ENCODE measurements around the gene PARD3.

Gene PARD3

GRCh38 chr10:34319197-34319846 lies 495.8 kb downstream of the PARD3 start:
- DNase-seq, result peak in 1 of 2 experiments; percentile 42

- no peak for DNase-seq
Measured at GRCh38 chr10:34316154-34316553, 498.9 kb downstream of the PARD3 start.

GRCh38 chr10:34314457-34314856 lies 500.6 kb downstream of the PARD3 start:
- no peak for DNase-seq

GRCh38 chr10:34313888-34314287 lies 501.2 kb downstream of the PARD3 start:
- no peak for DNase-seq

GRCh38 chr10:34313353-34313752 lies 501.7 kb downstream of the PARD3 start:
- DNase-seq, result no peak

- DNase-seq, result no peak
Measured at GRCh38 chr10:34311679-34312078, 503.4 kb downstream of the PARD3 start.

- no peak for DNase-seq
Measured at GRCh38 chr10:34310234-34310633, 504.9 kb downstream of the PARD3 start.

GRCh38 chr10:34305189-34305588 lies 509.9 kb downstream of the PARD3 start:
- DNase-seq, result no peak

- no peak for DNase-seq
Measured at GRCh38 chr10:34303022-34303421, 512.1 kb downstream of the PARD3 start.

GRCh38 chr10:34299105-34299611 lies 515.9 kb downstream of the PARD3 start:
- no peak for DNase-seq

- no peak for DNase-seq
Measured at GRCh38 chr10:34298346-34298818, 516.7 kb downstream of the PARD3 start.

GRCh38 chr10:34297541-34298345 lies 517.4 kb downstream of the PARD3 start:
- DNase-seq, result no peak

GRCh38 chr10:34295142-34295548 lies 520.0 kb downstream of the PARD3 start:
- no peak for DNase-seq

GRCh38 chr10:34294137-34294536 lies 521.0 kb downstream of the PARD3 start:
- no peak for DNase-seq

- peak; percentile 0 to 40 for DNase-seq
Measured at GRCh38 chr10:34292675-34293074, 522.4 kb downstream of the PARD3 start.

- no peak for DNase-seq
Measured at GRCh38 chr10:34292194-34292565, 522.9 kb downstream of the PARD3 start.

- DNase-seq, result no peak
Measured at GRCh38 chr10:34291466-34292193, 523.5 kb downstream of the PARD3 start.

- DNase-seq, result no peak
Measured at GRCh38 chr10:34290412-34291081, 524.5 kb downstream of the PARD3 start.

GRCh38 chr10:34288634-34289033 lies 526.5 kb downstream of the PARD3 start:
- DNase-seq, result no peak

GRCh38 chr10:34286136-34286739 lies 528.9 kb downstream of the PARD3 start:
- no peak for DNase-seq

GRCh38 chr10:34281661-34282582 lies 533.2 kb downstream of the PARD3 start:
- DNase-seq, result no peak
